Measurements from ENCODE around the gene VPS4A. TPM values are rescaled to one million over a fixed set of nuclear protein-coding genes. Genes with fewer than 3 reads are reported as not detected.
A peak's percentile ranks its signal among the peaks of the same experiment; 100 is the strongest.
"Not testable (repeated sequence)": the region's sequence is repeated elsewhere in the genome, so short reads cannot be mapped to it uniquely, and the experiment has no call there.

The VPS4A gene
- total RNA-seq, 1 experiment from 2014 or later: 31.3 TPM

- peak overlapping the region; percentile 84 for H3K4me3 ChIP-seq
- H3K27me3 ChIP-seq: no peaks in the 10 kb centered on the region
- H3K9me3 ChIP-seq: no peaks in the 10 kb centered on the region
- peaks cover 55% of the 10 kb centered on the region for H3K36me3 ChIP-seq
- no peak for DNase-seq
Measured at GRCh38 chr16:69338557-69339288, 27.6 kb downstream of the VPS4A start.

GRCh38 chr16:69339289-69340094, 28.3 kb downstream of the VPS4A start, which contains the start of the genes COG8 and NIP7:
TSS of gene COG8 (minus strand) at chr16:69339564. CDS start at chr16:69339552, 12 bp downstream.
TSS of gene NIP7 (plus strand) at chr16:69339772. CDS start at chr16:69339830, 58 bp downstream.
- Histone ChIP-seq H3K36me3 (peaks cover 49% of the 10 kb centered on the region), H3K9me3 (no peaks in the 10 kb centered on the region)

GRCh38 chr16:69340095-69340644, 29.0 kb downstream of the VPS4A start:
- no peaks in the 10 kb centered on the region for H3K27me3 ChIP-seq
- H3K4me3 ChIP-seq: peak overlapping the region; percentile 84
- peaks cover 44% of the 10 kb centered on the region for H3K36me3 ChIP-seq
- DNase-seq: no peak
- H3K9me3 ChIP-seq: no peaks in the 10 kb centered on the region

More at GRCh38 chr16:69339289-69340094, 28.3 kb downstream of the VPS4A start, which contains the start of the genes COG8 and NIP7:
- Histone ChIP-seq H3K4me3 (peak within 1 kb of the TSS; percentile 84), H3K27me3 (no peaks in the 10 kb centered on the region)
- DNase-seq: peak; percentile 93

- DNase-seq: no peak
- Histone ChIP-seq H3K27me3 (no peaks in the 10 kb centered on the region), H3K9me3 (no peaks in the 10 kb centered on the region), H3K4me3 (no peak overlapping the region), H3K36me3 (peaks cover 33% of the 10 kb centered on the region)
Measured at GRCh38 chr16:69344171-69344570, 33.0 kb downstream of the VPS4A start.

- Histone ChIP-seq H3K9me3 (no peaks in the 10 kb centered on the region), H3K27me3 (no peaks in the 10 kb centered on the region), H3K36me3 (peaks cover 24% of the 10 kb centered on the region), H3K4me3 (no peak overlapping the region)
- no peak for DNase-seq
Measured at GRCh38 chr16:69345923-69346322, 34.8 kb downstream of the VPS4A start.

GRCh38 chr16:69346683-69347082, 35.5 kb downstream of the VPS4A start:
- Histone ChIP-seq H3K4me3 (no peak overlapping the region), H3K36me3 (peaks cover 16% of the 10 kb centered on the region), H3K27me3 (no peaks in the 10 kb centered on the region), H3K9me3 (no peaks in the 10 kb centered on the region)
- no peak for DNase-seq

- H3K4me3 ChIP-seq: no peak overlapping the region
- peaks cover 5% of the 10 kb centered on the region for H3K36me3 ChIP-seq
- H3K27me3 ChIP-seq: no peaks in the 10 kb centered on the region
- DNase-seq: no peak
- no peaks in the 10 kb centered on the region for H3K9me3 ChIP-seq
Measured at GRCh38 chr16:69348222-69348621, 37.1 kb downstream of the VPS4A start.

GRCh38 chr16:69349536-69349935, 38.4 kb downstream of the VPS4A start:
- Histone ChIP-seq H3K4me3 (no peak overlapping the region), H3K27me3 (no peaks in the 10 kb centered on the region), H3K9me3 (no peaks in the 10 kb centered on the region), H3K36me3 (no peaks in the 10 kb centered on the region; the same call in 1 of the 2 replicates)
- no peak for DNase-seq

- no peaks in the 10 kb centered on the region; the same call in 1 of the 2 replicates for H3K36me3 ChIP-seq
- H3K27me3 ChIP-seq: no peaks in the 10 kb centered on the region
- no peaks in the 10 kb centered on the region for H3K9me3 ChIP-seq
- no peak overlapping the region for H3K4me3 ChIP-seq
- no peak for DNase-seq
Measured at GRCh38 chr16:69350536-69351133, 39.5 kb downstream of the VPS4A start.

GRCh38 chr16:69351309-69352027, 40.3 kb downstream of the VPS4A start, which contains the start of gene TMED6:
TSS of gene TMED6 (minus strand) at chr16:69351786. CDS start at chr16:69351753, 33 bp downstream.
- no peaks in the 10 kb centered on the region for H3K9me3 ChIP-seq
- no peaks in the 10 kb centered on the region for H3K27me3 ChIP-seq
- no peaks in the 10 kb centered on the region for H3K36me3 ChIP-seq
- H3K4me3 ChIP-seq: no peak within 1 kb of the TSS
- DNase-seq: no peak

- H3K9me3 ChIP-seq, H3K4me3 ChIP-seq, H3K36me3 ChIP-seq, H3K27me3 ChIP-seq, DNase-seq: not testable (repeated sequence)
Measured at GRCh38 chr16:69360070-69360469, 48.9 kb downstream of the VPS4A start.

GRCh38 chr16:69363281-69363717, 52.1 kb downstream of the VPS4A start:
- no peak overlapping the region for H3K4me3 ChIP-seq

GRCh38 chr16:69364088-69364487, 52.9 kb downstream of the VPS4A start:
- 0 out of 2 replicates have a peak, but pooled peaks cover 4% of the 10 kb centered on the region for H3K36me3 ChIP-seq
- no peak overlapping the region for H3K4me3 ChIP-seq
- H3K27me3 ChIP-seq: no peaks in the 10 kb centered on the region
- H3K9me3 ChIP-seq: no peaks in the 10 kb centered on the region
- DNase-seq: no peak

More at GRCh38 chr16:69363281-69363717, 52.1 kb downstream of the VPS4A start:
- H3K9me3 ChIP-seq: no peaks in the 10 kb centered on the region
- H3K36me3 ChIP-seq: 0 out of 2 replicates have a peak, but pooled peaks cover 2% of the 10 kb centered on the region
- DNase-seq: no peak
- no peaks in the 10 kb centered on the region for H3K27me3 ChIP-seq

- DNase-seq: no peak
- Histone ChIP-seq H3K27me3 (no peaks in the 10 kb centered on the region), H3K36me3 (peaks cover 12% of the 10 kb centered on the region), H3K4me3 (no peak overlapping the region), H3K9me3 (no peaks in the 10 kb centered on the region)
Measured at GRCh38 chr16:69365901-69366300, 54.8 kb downstream of the VPS4A start.

GRCh38 chr16:69366431-69366830, 55.3 kb downstream of the VPS4A start:
- DNase-seq: no peak
- H3K27me3 ChIP-seq: no peaks in the 10 kb centered on the region
- H3K4me3 ChIP-seq: no peak overlapping the region
- H3K9me3 ChIP-seq: no peaks in the 10 kb centered on the region
- peaks cover 12% of the 10 kb centered on the region for H3K36me3 ChIP-seq

GRCh38 chr16:69367980-69368379, 56.8 kb downstream of the VPS4A start:
- Histone ChIP-seq H3K4me3 (no peak overlapping the region), H3K36me3 (peaks cover 18% of the 10 kb centered on the region), H3K9me3 (no peaks in the 10 kb centered on the region), H3K27me3 (no peaks in the 10 kb centered on the region)
- no peak for DNase-seq
